Fibroblast of mammary gland (primary cell): Measurements from ENCODE around the gene CNRIP1.
A peak's percentile ranks its signal among the peaks of the same experiment; 100 is the strongest.

ENCODE experiments used
- DNase-seq: peaks from one replicate; pipeline ENCODE4 v3.0.0-alpha.2; 2010; ENCODE audit warnings: low read depth
- H3K4me3 ChIP-seq: 2 replicates; pipeline ENCODE4 v1.5.1; 2011; ENCODE audit warnings: low read depth, mild to moderate bottlenecking, low read length, moderate library complexity; ENCODE audit not compliant: control insufficient read depth
- TF ChIP-seq, protein P1 (sequence below): conservative IDR thresholded peaks from 2 replicates; pipeline ENCODE4 v1.5.1; 2011; ENCODE audit warnings: low read depth, low read length, inconsistent platforms; ENCODE audit not compliant: control insufficient read depth, insufficient read depth

Gene CNRIP1

DNA sequence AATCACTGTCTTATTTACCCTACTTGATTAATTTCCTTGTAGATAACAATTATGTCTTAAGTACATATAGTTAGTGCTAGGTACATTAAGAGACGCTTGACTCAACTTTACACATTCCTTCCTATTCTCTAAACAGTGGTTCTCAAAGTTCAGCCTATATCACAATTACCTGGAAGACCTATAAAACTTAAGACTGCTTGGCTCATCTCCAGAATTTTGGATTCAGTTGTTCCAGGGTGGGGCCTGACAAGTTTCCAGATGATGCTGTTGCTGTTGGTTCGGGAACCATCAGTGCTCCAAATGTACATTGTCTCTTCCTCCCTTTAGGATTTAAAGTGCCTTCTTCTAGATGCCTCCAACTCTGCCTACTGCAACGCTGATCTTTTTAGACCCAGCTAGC, 71.4 kb downstream of the CNRIP1 start:
- TF ChIP-seq, protein P1, sequence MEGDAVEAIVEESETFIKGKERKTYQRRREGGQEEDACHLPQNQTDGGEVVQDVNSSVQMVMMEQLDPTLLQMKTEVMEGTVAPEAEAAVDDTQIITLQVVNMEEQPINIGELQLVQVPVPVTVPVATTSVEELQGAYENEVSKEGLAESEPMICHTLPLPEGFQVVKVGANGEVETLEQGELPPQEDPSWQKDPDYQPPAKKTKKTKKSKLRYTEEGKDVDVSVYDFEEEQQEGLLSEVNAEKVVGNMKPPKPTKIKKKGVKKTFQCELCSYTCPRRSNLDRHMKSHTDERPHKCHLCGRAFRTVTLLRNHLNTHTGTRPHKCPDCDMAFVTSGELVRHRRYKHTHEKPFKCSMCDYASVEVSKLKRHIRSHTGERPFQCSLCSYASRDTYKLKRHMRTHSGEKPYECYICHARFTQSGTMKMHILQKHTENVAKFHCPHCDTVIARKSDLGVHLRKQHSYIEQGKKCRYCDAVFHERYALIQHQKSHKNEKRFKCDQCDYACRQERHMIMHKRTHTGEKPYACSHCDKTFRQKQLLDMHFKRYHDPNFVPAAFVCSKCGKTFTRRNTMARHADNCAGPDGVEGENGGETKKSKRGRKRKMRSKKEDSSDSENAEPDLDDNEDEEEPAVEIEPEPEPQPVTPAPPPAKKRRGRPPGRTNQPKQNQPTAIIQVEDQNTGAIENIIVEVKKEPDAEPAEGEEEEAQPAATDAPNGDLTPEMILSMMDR, result no peak
- no peak for DNase-seq
- no peak overlapping the region for H3K4me3 ChIP-seq

DNA sequence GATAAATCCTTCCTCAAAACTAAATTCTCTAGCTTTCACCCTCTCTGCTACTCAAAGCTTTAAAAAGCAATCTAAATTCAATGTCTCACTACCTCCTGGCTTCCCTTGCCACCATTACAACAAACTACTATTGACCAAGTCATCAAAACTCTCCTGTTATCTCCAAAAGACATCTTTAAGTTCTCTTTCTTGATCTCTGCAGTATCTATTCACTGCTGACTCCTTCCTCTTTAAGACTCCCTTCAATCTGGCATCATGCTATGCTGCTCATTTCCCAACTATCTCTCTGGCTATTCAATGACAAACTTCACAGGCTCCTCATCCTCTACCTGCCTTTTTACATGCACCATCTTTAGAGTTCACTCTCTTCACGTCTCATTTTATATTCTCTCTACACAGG, 73.4 kb downstream of the CNRIP1 start:
- TF ChIP-seq, protein P1, result no peak
- H3K4me3 ChIP-seq, result no peak overlapping the region
- no peak for DNase-seq

DNA sequence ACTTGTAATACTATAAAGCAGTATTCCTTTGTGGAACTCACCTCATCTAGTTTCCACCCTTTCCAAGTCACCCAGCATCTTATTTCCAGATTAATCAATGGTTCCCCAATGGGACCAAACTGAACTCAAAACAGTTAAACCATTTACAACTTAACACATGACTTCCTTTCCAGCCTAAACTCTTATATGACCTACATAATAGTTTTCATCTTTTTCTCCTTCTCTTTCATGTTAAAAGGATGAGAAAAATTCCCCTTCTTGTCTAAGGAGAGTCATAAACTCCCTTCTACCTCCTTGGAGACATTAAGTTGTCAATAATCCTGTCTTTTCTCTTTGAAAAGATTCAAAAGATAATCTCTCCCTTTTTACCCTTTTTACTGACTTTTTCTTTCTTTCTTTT, 74.1 kb downstream of the CNRIP1 start:
- no peak for DNase-seq
- TF ChIP-seq, protein P1, result no peak
- no peak overlapping the region for H3K4me3 ChIP-seq

DNA sequence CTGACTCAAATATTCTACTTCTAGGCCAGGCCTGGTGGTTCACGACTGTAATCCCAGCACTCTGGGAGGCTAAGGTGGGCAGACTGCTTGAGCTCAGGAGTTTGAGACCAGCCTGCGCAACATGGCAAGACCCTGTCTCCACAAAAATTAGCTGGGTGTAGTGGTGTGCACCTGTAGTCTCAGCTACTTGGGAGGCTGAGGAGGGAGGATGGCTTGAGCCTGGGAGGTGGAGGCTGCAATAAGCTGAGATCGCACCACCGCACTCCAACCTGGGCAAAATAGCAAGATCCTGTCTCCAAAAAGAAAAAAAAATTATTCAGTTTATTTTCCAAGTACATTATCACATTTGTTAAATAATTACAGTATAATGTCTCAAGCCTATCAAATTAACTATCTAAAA, 74.7 kb downstream of the CNRIP1 start:
- no peak overlapping the region for H3K4me3 ChIP-seq
- no peak for DNase-seq
- TF ChIP-seq, protein P1, result no peak

DNA sequence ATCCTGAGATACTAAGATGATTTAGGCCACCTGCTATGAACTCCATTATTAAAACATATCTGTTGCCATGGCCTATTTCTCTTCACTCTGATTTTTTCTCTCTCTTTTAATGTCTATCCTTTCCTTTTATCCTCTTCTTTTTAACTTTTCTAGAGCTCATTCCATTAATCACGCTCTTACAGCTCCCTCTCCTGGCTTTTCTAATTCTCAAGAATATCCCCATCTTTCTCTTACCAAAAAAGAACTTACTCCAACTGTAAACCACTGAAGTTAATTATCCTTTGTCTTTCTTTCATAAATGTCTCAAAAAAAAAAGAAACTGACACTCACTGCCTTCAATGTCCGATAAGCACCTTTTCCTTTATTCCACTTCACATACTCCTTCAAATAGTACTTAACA, 75.3 kb downstream of the CNRIP1 start:
- peak; percentile 37 for DNase-seq
- no peak overlapping the region for H3K4me3 ChIP-seq
- TF ChIP-seq, protein P1, result peak; percentile 35
